ENCODE measurements around the gene SMIM24. TPM values are rescaled to one million over a fixed set of nuclear protein-coding genes. Genes with fewer than 3 reads are reported as not detected.

SMIM24 gene
- total and polyA plus RNA-seq, 2 experiments from 2014 or later: 5.0 to 21.5 TPM

GRCh38 chr19:3523361-3524077, 43.2 kb upstream of the SMIM24 start:
- Mint-ChIP-seq H3K9me3 (no peaks in the 10 kb centered on the region; the same call in 2 of the 3 replicates), H3K27ac (0 out of 2 replicates have a peak overlapping the region, but pooled peaks have one; percentile 48), H3K36me3 (ENCODE audit: low read depth) (peaks cover 12% of the 10 kb centered on the region), H3K27me3 (ENCODE audit: insufficient read depth, low read depth, poor library complexity) (peaks cover 11% of the 10 kb centered on the region), H3K4me1 (peaks cover 18% of the 10 kb centered on the region), H3K4me3 (no peak overlapping the region)
- DNase-seq (ENCODE audit: low spot score): no peak
- Histone ChIP-seq H4K20me1 (replicated peaks; ENCODE audit: insufficient read depth) (no peaks in the 10 kb centered on the region; the same call in 1 of the 2 replicates), H2AFZ (no peak overlapping the region), H3K27ac (ENCODE audit: low read depth) (no peak overlapping the region), H3K4me2 (no peak overlapping the region), H3F3A (replicated peaks; ENCODE audit: low read depth) (no peaks in the 10 kb centered on the region), H3K79me2 (replicated peaks; ENCODE audit: insufficient read depth) (peaks cover 18% of the 10 kb centered on the region), H3K36me3 (ENCODE audit: insufficient read depth) (no peaks in the 10 kb centered on the region), H3K9me2 (ENCODE audit: insufficient read depth) (no peaks in the 10 kb centered on the region), H3K27me3 (ENCODE audit: insufficient read depth) (no peaks in the 10 kb centered on the region), H3K4me3 (no peak overlapping the region), H3K4me1 (ENCODE audit: insufficient read depth) (peaks cover 9% of the 10 kb centered on the region)
- ATAC-seq: no peak
- TF ChIP-seq ZNF114 (CRISPR knock-in tag; IDR thresholded peaks at IDR 0.05) (no peak), JUNB (IDR thresholded peaks at IDR 0.05; ENCODE audit: unreplicated experiment) (no peak), ETS1 (IDR thresholded peaks at IDR 0.05) (no peak), CREB1 (CRISPR knock-in tag; IDR thresholded peaks at IDR 0.05; ENCODE audit: low read depth) (no peak), EZH2 (IDR thresholded peaks at IDR 0.05; ENCODE audit: low read depth, unreplicated experiment) (no peak), NANOG (IDR thresholded peaks at IDR 0.05; ENCODE audit: borderline replicate concordance) (no peak), ZNF331 (CRISPR knock-in tag; IDR thresholded peaks at IDR 0.05; ENCODE audit: low read depth) (no peak), CTCF (conservative IDR thresholded peaks at IDR 0.05; ENCODE audit: low read depth in 2 of 2) (no peak), POLR2AphosphoS5 (IDR thresholded peaks at IDR 0.05; ENCODE audit: low read depth) (no peak), STAT1 (IDR thresholded peaks at IDR 0.05; ENCODE audit: unreplicated experiment) (no peak), EZH2phosphoT487 (IDR thresholded peaks at IDR 0.05; ENCODE audit: unreplicated experiment) (no peak), ZNF462 (CRISPR knock-in tag; IDR thresholded peaks at IDR 0.05) (no peak), REST (IDR thresholded peaks at IDR 0.05; ENCODE audit: unreplicated experiment) (no peak)

Measured in GM23338 (cell line).